Activated CD4-positive, alpha-beta T cell treated with anti-CD3 and anti-CD28 coated beads, Interleukin-2, amount 10 ng/mL, durations not matched to agents 7 days and 5 days (primary cell): Measurements from ENCODE around the gene HIVEP1. TPM values are rescaled to one million over a fixed set of nuclear protein-coding genes. Genes with fewer than 3 reads are reported as not detected.
"Not testable (repeated sequence)": the region's sequence is repeated elsewhere in the genome, so short reads cannot be mapped to it uniquely, and the experiment has no call there.

Experiments
- CTCF ChIA-PET: fragments of 350-600 bp; sonication (Branson Sonifier 250); formaldehyde crosslinking; loops from one replicate; lab custom pipeline; 2021; ENCODE audit warnings: antibody characterized with exemption; lab: Charles Lee
- POLR2A ChIA-PET: fragments of 350-600 bp; sonication (Branson Sonifier 250); formaldehyde crosslinking; loops from one replicate; lab custom pipeline; 2021; ENCODE audit warnings: antibody characterized with exemption; lab: Charles Lee
- DNase-seq: peaks from one replicate; pipeline ENCODE4 v3.0.0-alpha.2; 2020
- H3K27ac Mint-ChIP-seq: one replicate; pipeline ENCODE4 v1.8.0; 2021; ENCODE audit warnings: mild to moderate bottlenecking, moderate library complexity, mixed read lengths
- H3K27me3 Mint-ChIP-seq: one replicate; pipeline ENCODE4 v1.8.0; 2021; ENCODE audit warnings: mixed read lengths
- H3K36me3 Mint-ChIP-seq: one replicate; pipeline ENCODE4 v1.8.0; 2021; ENCODE audit warnings: low read depth, mixed read lengths
- H3K4me1 Mint-ChIP-seq: one replicate; pipeline ENCODE4 v1.8.0; 2021; ENCODE audit warnings: mixed read lengths
- H3K4me3 Mint-ChIP-seq: one replicate; pipeline ENCODE4 v1.8.0; 2021; ENCODE audit warnings: mild to moderate bottlenecking, moderate library complexity, mixed read lengths
- H3K9me3 Mint-ChIP-seq: one replicate; pipeline ENCODE4 v1.8.0; 2021; ENCODE audit warnings: mixed read lengths
- total RNA-seq, 2 experiments: library from RNA; stranded (reverse); gene quantifications; one replicate each; pipeline ENCODE4 v1.2.3, GENCODE V29; 2021

HIVEP1 gene
- total RNA-seq, 2 experiments from 2014 or later: 24.2 to 33.0 TPM

GRCh38 chr6:12108376-12108775 lies 96.3 kb downstream of the HIVEP1 start:
- H3K9me3 Mint-ChIP-seq, CTCF ChIA-PET, POLR2A ChIA-PET, DNase-seq, H3K27ac Mint-ChIP-seq, H3K4me3 Mint-ChIP-seq, H3K27me3 Mint-ChIP-seq: not testable (repeated sequence)
- peaks cover 37% of the 10 kb centered on the region for H3K4me1 Mint-ChIP-seq
- H3K36me3 Mint-ChIP-seq: peaks cover 34% of the 10 kb centered on the region

- DNase-seq: peak; percentile 26
- ChIA-PET CTCF (interaction anchor here (1.4 to 1.5 kb wide), 2 partner anchors 8 to 9 kb away, joined by 3 to 6 read pairs; no protein-coding TSS in a partner anchor), POLR2A (no interaction called here)
- peaks cover 49% of the 10 kb centered on the region for H3K36me3 Mint-ChIP-seq
- peak overlapping the region; percentile 80 for H3K27ac Mint-ChIP-seq
- peaks cover 10% of the 10 kb centered on the region for H3K9me3 Mint-ChIP-seq
- peaks cover 56% of the 10 kb centered on the region for H3K4me1 Mint-ChIP-seq
- H3K27me3 Mint-ChIP-seq: no peaks in the 10 kb centered on the region
- H3K4me3 Mint-ChIP-seq: no peak overlapping the region
Measured at GRCh38 chr6:12110523-12111362, 98.6 kb downstream of the HIVEP1 start.

- no peak overlapping the region for H3K4me3 Mint-ChIP-seq
- H3K4me1 Mint-ChIP-seq: peaks cover 57% of the 10 kb centered on the region
- H3K9me3 Mint-ChIP-seq: peaks cover 13% of the 10 kb centered on the region
- H3K27me3 Mint-ChIP-seq: no peaks in the 10 kb centered on the region
- H3K27ac Mint-ChIP-seq: peak overlapping the region; percentile 17
- DNase-seq: no peak
- ChIA-PET POLR2A (no interaction called here), CTCF (interaction anchor here (1.5 kb wide), 1 partner anchor 8 kb away, joined by 6 read pairs; no protein-coding TSS in a partner anchor)
- H3K36me3 Mint-ChIP-seq: peaks cover 55% of the 10 kb centered on the region
Measured at GRCh38 chr6:12111363-12111670, 99.2 kb downstream of the HIVEP1 start.

- Mint-ChIP-seq H3K4me3 (no peak overlapping the region), H3K27ac (peak overlapping the region; percentile 62), H3K27me3 (no peaks in the 10 kb centered on the region), H3K4me1 (peaks cover 58% of the 10 kb centered on the region), H3K9me3 (peaks cover 19% of the 10 kb centered on the region), H3K36me3 (peaks cover 55% of the 10 kb centered on the region)
- no peak for DNase-seq
- ChIA-PET POLR2A (no interaction called here), CTCF (interaction anchor here (1.5 kb wide), 1 partner anchor 10 kb away, joined by 6 read pairs; no protein-coding TSS in a partner anchor)
Measured at GRCh38 chr6:12112540-12113189, 100.6 kb downstream of the HIVEP1 start.

GRCh38 chr6:12113190-12113577 lies 101.1 kb downstream of the HIVEP1 start:
- DNase-seq: no peak
- peak overlapping the region; percentile 62 for H3K27ac Mint-ChIP-seq

GRCh38 chr6:12114055-12114503 lies 102.0 kb downstream of the HIVEP1 start:
- Mint-ChIP-seq H3K27me3 (no peaks in the 10 kb centered on the region), H3K4me3 (no peak overlapping the region), H3K27ac (peak overlapping the region; percentile 22), H3K36me3 (peaks cover 59% of the 10 kb centered on the region), H3K4me1 (peaks cover 68% of the 10 kb centered on the region), H3K9me3 (peaks cover 19% of the 10 kb centered on the region)
- POLR2A ChIA-PET: no interaction called here
- no peak for DNase-seq
- CTCF ChIA-PET: interaction anchor here (0.7 to 1.7 kb wide), 2 partner anchors 9 to 969 kb away, joined by 3 to 4 read pairs; no protein-coding TSS in a partner anchor

More at GRCh38 chr6:12113190-12113577, 101.1 kb downstream of the HIVEP1 start:
- CTCF ChIA-PET: no interaction called here
- H3K9me3 Mint-ChIP-seq: peaks cover 19% of the 10 kb centered on the region
- peaks cover 60% of the 10 kb centered on the region for H3K4me1 Mint-ChIP-seq
- H3K36me3 Mint-ChIP-seq: peaks cover 53% of the 10 kb centered on the region
- POLR2A ChIA-PET: no interaction called here
- H3K27me3 Mint-ChIP-seq: no peaks in the 10 kb centered on the region
- H3K4me3 Mint-ChIP-seq: no peak overlapping the region

- Mint-ChIP-seq H3K27me3 (no peaks in the 10 kb centered on the region), H3K4me3 (no peak overlapping the region), H3K36me3 (peaks cover 61% of the 10 kb centered on the region), H3K9me3 (peaks cover 19% of the 10 kb centered on the region), H3K27ac (no peak overlapping the region), H3K4me1 (peaks cover 67% of the 10 kb centered on the region)
- POLR2A ChIA-PET: no interaction called here
- CTCF ChIA-PET: interaction anchor here (1.7 kb wide), 1 partner anchor 10 kb away, joined by 4 read pairs; no protein-coding TSS in a partner anchor
- DNase-seq: no peak
Measured at GRCh38 chr6:12115001-12115400, 102.9 kb downstream of the HIVEP1 start.

- Mint-ChIP-seq H3K4me3 (peak overlapping the region; percentile 23), H3K4me1 (peaks cover 67% of the 10 kb centered on the region), H3K36me3 (peaks cover 65% of the 10 kb centered on the region), H3K27me3 (no peaks in the 10 kb centered on the region), H3K27ac (no peak overlapping the region), H3K9me3 (peaks cover 22% of the 10 kb centered on the region)
- POLR2A ChIA-PET: interaction anchor here (0.7 kb wide), 1 partner anchor 102 kb away, joined by 4 read pairs; no protein-coding TSS in a partner anchor
- CTCF ChIA-PET: interaction anchor here (1.7 kb wide), 1 partner anchor 10 kb away, joined by 4 read pairs; no protein-coding TSS in a partner anchor
- DNase-seq: no peak
Measured at GRCh38 chr6:12115492-12115891, 103.4 kb downstream of the HIVEP1 start.

- no peak overlapping the region for H3K4me3 Mint-ChIP-seq
- peaks cover 61% of the 10 kb centered on the region for H3K4me1 Mint-ChIP-seq
Measured at GRCh38 chr6:12116264-12116800, 104.2 kb downstream of the HIVEP1 start.

GRCh38 chr6:12116978-12117377 lies 104.9 kb downstream of the HIVEP1 start:
- Mint-ChIP-seq H3K9me3 (peaks cover 22% of the 10 kb centered on the region), H3K27me3 (no peaks in the 10 kb centered on the region), H3K4me3 (no peak overlapping the region), H3K36me3 (peaks cover 73% of the 10 kb centered on the region), H3K4me1 (peaks cover 58% of the 10 kb centered on the region), H3K27ac (no peak overlapping the region)
- ChIA-PET CTCF (interaction anchor here (1.0 kb wide), 1 partner anchor 9 kb away, joined by 3 read pairs; no protein-coding TSS in a partner anchor), POLR2A (no interaction called here)
- DNase-seq: no peak

More at GRCh38 chr6:12116264-12116800, 104.2 kb downstream of the HIVEP1 start:
- ChIA-PET CTCF (no interaction called here), POLR2A (interaction anchor here (0.7 kb wide), 1 partner anchor 102 kb away, joined by 4 read pairs; no protein-coding TSS in a partner anchor)
- peaks cover 68% of the 10 kb centered on the region for H3K36me3 Mint-ChIP-seq
- H3K27ac Mint-ChIP-seq: peak overlapping the region; percentile 23
- no peak for DNase-seq
- no peaks in the 10 kb centered on the region for H3K27me3 Mint-ChIP-seq
- peaks cover 22% of the 10 kb centered on the region for H3K9me3 Mint-ChIP-seq

GRCh38 chr6:12118607-12119006 lies 106.5 kb downstream of the HIVEP1 start:
- DNase-seq: no peak
- Mint-ChIP-seq H3K27me3 (no peaks in the 10 kb centered on the region), H3K36me3 (peaks cover 67% of the 10 kb centered on the region), H3K4me3 (no peak overlapping the region), H3K27ac (peak overlapping the region; percentile 78), H3K4me1 (peaks cover 47% of the 10 kb centered on the region), H3K9me3 (peaks cover 22% of the 10 kb centered on the region)
- ChIA-PET POLR2A (no interaction called here), CTCF (no interaction called here)

- Mint-ChIP-seq H3K27me3 (no peaks in the 10 kb centered on the region), H3K36me3 (peaks cover 66% of the 10 kb centered on the region), H3K27ac (peak overlapping the region; percentile 78), H3K9me3 (peaks cover 19% of the 10 kb centered on the region), H3K4me1 (peaks cover 45% of the 10 kb centered on the region), H3K4me3 (no peak overlapping the region)
- ChIA-PET CTCF (interaction anchor here (0.8 kb wide), 1 partner anchor 9 kb away, joined by 3 read pairs; no protein-coding TSS in a partner anchor), POLR2A (no interaction called here)
- DNase-seq: peak; percentile 62
Measured at GRCh38 chr6:12119085-12119588, 107.0 kb downstream of the HIVEP1 start.
